SIG-M5 (cell line): ENCODE measurements around the gene HEATR3.

ENCODE experiments used
- DNase-seq: peaks from one replicate; lab custom pipeline; 2025; lab: John Stamatoyannopoulos, UW

The HEATR3 gene

GRCh38 chr16:50065624-50066481 is at the start of gene HEATR3:
TSS of gene HEATR3 (plus strand) at chr16:50065970. CDS start at chr16:50066132, 162 bp downstream.
- peak; percentile 30 for DNase-seq

GRCh38 chr16:50017553-50017952 is 48.2 kb upstream of the HEATR3 start:
- no peak for DNase-seq

GRCh38 chr16:50021544-50021943 is 44.2 kb upstream of the HEATR3 start:
- no peak for DNase-seq

- DNase-seq: no peak
These were observed 42.1 kb upstream of the HEATR3 start for GRCh38 chr16:50023641-50024040.

GRCh38 chr16:50024207-50024606 is 41.6 kb upstream of the HEATR3 start:
- DNase-seq: no peak

- peak; percentile 45 for DNase-seq
These were observed 40.9 kb upstream of the HEATR3 start, which contains the start of gene CNEP1R1 for GRCh38 chr16:50024684-50025536. TSS of gene CNEP1R1 (plus strand) at chr16:50025225. CDS start at chr16:50025316, 91 bp downstream.

GRCh38 chr16:50025537-50025931 is 40.2 kb upstream of the HEATR3 start:
- no peak for DNase-seq

- DNase-seq: no peak
These were observed 37.9 kb upstream of the HEATR3 start for GRCh38 chr16:50027829-50028228.

- no peak for DNase-seq
These were observed 30.2 kb upstream of the HEATR3 start for GRCh38 chr16:50035468-50035992.

- DNase-seq: no peak
These were observed 29.3 kb upstream of the HEATR3 start for GRCh38 chr16:50036426-50036825.

- no peak for DNase-seq
These were observed 28.0 kb upstream of the HEATR3 start for GRCh38 chr16:50037662-50038220.

GRCh38 chr16:50038286-50038685 is 27.5 kb upstream of the HEATR3 start:
- no peak for DNase-seq

GRCh38 chr16:50038756-50039529 is 26.8 kb upstream of the HEATR3 start:
- DNase-seq: peak; percentile 31

- no peak for DNase-seq
These were observed 25.8 kb upstream of the HEATR3 start for GRCh38 chr16:50040018-50040417.

GRCh38 chr16:50040710-50041109 is 25.1 kb upstream of the HEATR3 start:
- DNase-seq: no peak

GRCh38 chr16:50043358-50043757 is 22.4 kb upstream of the HEATR3 start:
- no peak for DNase-seq

GRCh38 chr16:50045412-50045811 is 20.4 kb upstream of the HEATR3 start:
- no peak for DNase-seq

GRCh38 chr16:50046853-50047252 is 18.9 kb upstream of the HEATR3 start:
- DNase-seq: no peak

GRCh38 chr16:50047864-50048263 is 17.9 kb upstream of the HEATR3 start:
- DNase-seq: no peak

GRCh38 chr16:50050802-50051201 is 15.0 kb upstream of the HEATR3 start:
- no peak for DNase-seq

- no peak for DNase-seq
These were observed 9.5 kb upstream of the HEATR3 start for GRCh38 chr16:50056226-50056625.
